Breast epithelium (tissue), 3 donors: Measurements from ENCODE around the gene PLEKHM3.

Source experiments
- CTCF ChIP-seq, 3 donors: fragments of 450-650 bp; IDR thresholded peaks; one replicate each; pipeline ENCODE4 v1.5.1; 2016 to 2017; ENCODE audit warnings: antibody characterized with exemption in 3 of 3, mild to moderate bottlenecking in 3 of 3, moderate library complexity in 3 of 3
- POLR2A ChIP-seq: fragments of 450-650 bp; IDR thresholded peaks from one replicate; pipeline ENCODE4 v1.6.1; 2016; ENCODE audit warnings: antibody characterized with exemption, mild to moderate bottlenecking, moderate library complexity
- POLR2AphosphoS5 ChIP-seq, 3 donors: sonication (generic); formaldehyde crosslinking; IDR thresholded peaks; one replicate each; pipeline ENCODE4 v1.6.1; 2017; ENCODE audit warnings: antibody characterized with exemption in 3 of 3

GRCh38 chr2:207796585-207797350, 228.6 kb downstream of the PLEKHM3 start:
- TF ChIP-seq POLR2AphosphoS5 (IDR thresholded peaks at IDR 0.05) (no peak), CTCF (IDR thresholded peaks at IDR 0.05) (no peak), POLR2A (no peak)
